HCT116 (cell line): Measurements from ENCODE around the gene PARP12.

Experiments
- ATF3 ChIP-seq: IDR thresholded peaks from 2 replicates; pipeline ENCODE4 v1.6.1; 2012
- EZH2 ChIP-seq: fragments of 200-600 bp; sonication (generic); IDR thresholded peaks from 2 replicates; pipeline ENCODE4 v1.6.1; 2017; ENCODE audit warnings: antibody characterized with exemption, mixed run types
- JUND ChIP-seq: IDR thresholded peaks from 2 replicates; pipeline ENCODE4 v1.6.1; 2012
- POLR2A ChIP-seq: IDR thresholded peaks from 2 replicates; pipeline ENCODE4 v1.7.0; 2011; ENCODE audit warnings: borderline replicate concordance; ENCODE audit not compliant: insufficient read depth, insufficient read length; ENCODE audit errors: extremely low read depth
- POLR2AphosphoS5 ChIP-seq: IDR thresholded peaks from 2 replicates; pipeline ENCODE4 v1.6.1; 2011; ENCODE audit warnings: mild to moderate bottlenecking, low read depth, low read length, moderate library complexity
- RAD21 ChIP-seq: IDR thresholded peaks from 2 replicates; pipeline ENCODE4 v1.6.1; 2012; ENCODE audit warnings: low read depth, mild to moderate bottlenecking
- SIN3A ChIP-seq: IDR thresholded peaks from 2 replicates; pipeline ENCODE4 v1.6.1; 2012; ENCODE audit warnings: low read depth
- ZFX ChIP-seq: fragments of 450-650 bp; IDR thresholded peaks from 2 replicates; pipeline ENCODE4 v1.6.1; 2017
- ZNF274 ChIP-seq: fragments of 200-500 bp; sonication (Bioruptor generic); IDR thresholded peaks from 2 replicates; pipeline ENCODE4 v1.6.1; 2014; ENCODE audit warnings: mild to moderate bottlenecking, low read depth, low read length, inconsistent platforms
- TF ChIP-seq, protein P1 (sequence below), 3 experiments: fragments of 200-600 bp in 1 of 3; sonication (generic) in 1 of 3; IDR thresholded peaks in 2 of 3; conservative IDR thresholded peaks in 1 of 3; 2 replicates each; pipeline ENCODE4 v1.5.1; 2012 to 2017; ENCODE audit warnings: low read depth in 2 of 3, low read length in 2 of 3, antibody characterized with exemption in 1 of 3, borderline replicate concordance in 1 of 3, control low read depth in 1 of 3, mild to moderate bottlenecking in 1 of 3, mixed read lengths in 1 of 3, mixed run types in 1 of 3, moderate library complexity in 1 of 3; ENCODE audit not compliant: insufficient read depth in 1 of 3
- TF ChIP-seq, protein P2 (sequence below): IDR thresholded peaks from 2 replicates; pipeline ENCODE4 v1.6.1; 2012
- TF ChIP-seq, protein P3 (sequence below): IDR thresholded peaks from 2 replicates; pipeline ENCODE4 v1.6.1; 2011; ENCODE audit warnings: mild to moderate bottlenecking, low read length, moderate library complexity; ENCODE audit not compliant: insufficient replicate concordance; ENCODE audit errors: extremely low read depth

- TF ChIP-seq, protein P1, sequence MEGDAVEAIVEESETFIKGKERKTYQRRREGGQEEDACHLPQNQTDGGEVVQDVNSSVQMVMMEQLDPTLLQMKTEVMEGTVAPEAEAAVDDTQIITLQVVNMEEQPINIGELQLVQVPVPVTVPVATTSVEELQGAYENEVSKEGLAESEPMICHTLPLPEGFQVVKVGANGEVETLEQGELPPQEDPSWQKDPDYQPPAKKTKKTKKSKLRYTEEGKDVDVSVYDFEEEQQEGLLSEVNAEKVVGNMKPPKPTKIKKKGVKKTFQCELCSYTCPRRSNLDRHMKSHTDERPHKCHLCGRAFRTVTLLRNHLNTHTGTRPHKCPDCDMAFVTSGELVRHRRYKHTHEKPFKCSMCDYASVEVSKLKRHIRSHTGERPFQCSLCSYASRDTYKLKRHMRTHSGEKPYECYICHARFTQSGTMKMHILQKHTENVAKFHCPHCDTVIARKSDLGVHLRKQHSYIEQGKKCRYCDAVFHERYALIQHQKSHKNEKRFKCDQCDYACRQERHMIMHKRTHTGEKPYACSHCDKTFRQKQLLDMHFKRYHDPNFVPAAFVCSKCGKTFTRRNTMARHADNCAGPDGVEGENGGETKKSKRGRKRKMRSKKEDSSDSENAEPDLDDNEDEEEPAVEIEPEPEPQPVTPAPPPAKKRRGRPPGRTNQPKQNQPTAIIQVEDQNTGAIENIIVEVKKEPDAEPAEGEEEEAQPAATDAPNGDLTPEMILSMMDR (IDR thresholded peaks at IDR 0.05 in 2 of 3, conservative IDR thresholded peaks at IDR 0.05 in 1 of 3; ENCODE audit: borderline replicate concordance in 1 of 3, insufficient read depth in 1 of 3, low read depth in 2 of 3, low read length in 2 of 3): peak in 2 of 3 experiments; percentile 31 to 36; a peak in 4 of 6 replicates
- TF ChIP-seq, protein P2, sequence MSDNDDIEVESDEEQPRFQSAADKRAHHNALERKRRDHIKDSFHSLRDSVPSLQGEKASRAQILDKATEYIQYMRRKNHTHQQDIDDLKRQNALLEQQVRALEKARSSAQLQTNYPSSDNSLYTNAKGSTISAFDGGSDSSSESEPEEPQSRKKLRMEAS: no peak
- TF ChIP-seq RAD21: no peak
- TF ChIP-seq, protein P3, sequence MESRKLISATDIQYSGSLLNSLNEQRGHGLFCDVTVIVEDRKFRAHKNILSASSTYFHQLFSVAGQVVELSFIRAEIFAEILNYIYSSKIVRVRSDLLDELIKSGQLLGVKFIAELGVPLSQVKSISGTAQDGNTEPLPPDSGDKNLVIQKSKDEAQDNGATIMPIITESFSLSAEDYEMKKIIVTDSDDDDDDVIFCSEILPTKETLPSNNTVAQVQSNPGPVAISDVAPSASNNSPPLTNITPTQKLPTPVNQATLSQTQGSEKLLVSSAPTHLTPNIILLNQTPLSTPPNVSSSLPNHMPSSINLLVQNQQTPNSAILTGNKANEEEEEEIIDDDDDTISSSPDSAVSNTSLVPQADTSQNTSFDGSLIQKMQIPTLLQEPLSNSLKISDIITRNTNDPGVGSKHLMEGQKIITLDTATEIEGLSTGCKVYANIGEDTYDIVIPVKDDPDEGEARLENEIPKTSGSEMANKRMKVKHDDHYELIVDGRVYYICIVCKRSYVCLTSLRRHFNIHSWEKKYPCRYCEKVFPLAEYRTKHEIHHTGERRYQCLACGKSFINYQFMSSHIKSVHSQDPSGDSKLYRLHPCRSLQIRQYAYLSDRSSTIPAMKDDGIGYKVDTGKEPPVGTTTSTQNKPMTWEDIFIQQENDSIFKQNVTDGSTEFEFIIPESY: no peak
- TF ChIP-seq POLR2A: no peak
- TF ChIP-seq POLR2AphosphoS5: no peak
- TF ChIP-seq EZH2: no peak
- no peak for TF ChIP-seq ATF3
- TF ChIP-seq ZFX: no peak
- no peak for TF ChIP-seq JUND
- no peak for TF ChIP-seq ZNF274
- TF ChIP-seq SIN3A: no peak
Measured at GRCh38 chr7:139987691-139988516, 74.8 kb downstream of the PARP12 start.
